Psoas muscle (tissue), 8 donors: ENCODE data around the gene CHCHD4. TPM values are rescaled to one million over a fixed set of nuclear protein-coding genes. Genes with fewer than 3 reads are reported as not detected.
"Not testable (repeated sequence)": the region's sequence is repeated elsewhere in the genome, so short reads cannot be mapped to it uniquely, and the experiment has no call there.

Experiments used
- ATAC-seq, 4 donors: fragments of 200-7000 bp; cut with Tn5 transposase; one replicate each; pipeline ENCODE4 v1.9.1; 2020; ENCODE audit warnings: moderate library complexity in 3 of 4, mild to moderate bottlenecking in 2 of 4
- DNase-seq, 2 donors: peaks; one replicate each; pipeline ENCODE4 v3.0.0-alpha.2; 2020
- H3K27ac ChIP-seq: fragments of 200-600 bp; one replicate; pipeline ENCODE4 v1.8.0; 2022
- H3K27me3 ChIP-seq, 3 donors: fragments of 200-600 bp in 1 of 3; one replicate each; pipeline versions ENCODE4 v1.6.1 to v1.8.0; 2013 to 2022; ENCODE audit warnings: low read length in 2 of 3, mild to moderate bottlenecking in 2 of 3, moderate library complexity in 1 of 3; ENCODE audit not compliant: insufficient read depth in 3 of 3
- H3K36me3 ChIP-seq, 2 donors: fragments of 200-600 bp in 1 of 2; one replicate each; pipeline versions ENCODE4 v1.6.1 to v1.8.0; 2013 to 2022; ENCODE audit warnings: low read depth in 1 of 2, mild to moderate bottlenecking in 1 of 2, moderate library complexity in 1 of 2; ENCODE audit not compliant: insufficient read depth in 1 of 2
- H3K4me1 ChIP-seq: fragments of 200-600 bp; one replicate; pipeline ENCODE4 v1.8.0; 2022
- H3K4me3 ChIP-seq: fragments of 200-600 bp; one replicate; pipeline ENCODE4 v1.8.0; 2022; ENCODE audit warnings: mild to moderate bottlenecking
- H3K9me3 ChIP-seq: fragments of 200-600 bp; one replicate; pipeline ENCODE4 v1.8.0; 2022
- WGBS, 3 donors: extraction: QIAGEN DNeasy Blood & Tissue Kit; methylation state at CpG; one replicate each; pipeline versions ENCODE4 v1.1.6 to v1.1.7; 2013; 5-methylcytosine and 5-hydroxymethylcytosine counted together
- intact Hi-C, 2 donors: fragments of 100-400 bp; cut with DNase I; formaldehyde crosslinking; loops; one replicate each; pipeline versions ENCODE4 v1.11.0 to v1.14.2; 2022
- polyA plus RNA-seq, 3 donors: library from polyadenylated mRNA; stranded (reverse); fragments of 200-250 nt; gene quantifications; one replicate each; pipeline ENCODE4 v1.2.3, GENCODE V29; 2013
- total RNA-seq, 4 donors: library from RNA; stranded (reverse); fragmentation: NEBNext Ultra II Directional in 2 of 4; extraction: Animal tissue kit (Norgen Biotek cat#: 25700) in 2 of 4; gene quantifications; one replicate each; pipeline versions ENCODE4 v1.2.1 to v1.2.4, GENCODE V29; 2021 to 2023
- TF ChIP-seq, protein P1 (sequence below): fragments of 200-600 bp; IDR thresholded peaks from one replicate; pipeline ENCODE4 v1.8.0; 2022; ENCODE audit warnings: antibody characterized with exemption
- donor health status: healthy with polysubstance abuse.
- donor health status: DM: no; HTN: no; CAD: no; lungs with moderate emphysema.
- donor health status: Bipolar disorder and iron deficiency.
- donor health status: healthy.
- donor health status: DM: yes; HTN: yes; CAD: no.
- donor health status: DM: no; HTN: no; CAD: no.
- donor health status: DM: no; HTN: no; CAD: no.
- donor health status: DM: yes; HTN: yes; CAD: no.

CHCHD4 gene
- total and polyA plus RNA-seq, 7 donors, result 18.5 to 55.4 (median 26.8) TPM

- TF ChIP-seq, protein P1, sequence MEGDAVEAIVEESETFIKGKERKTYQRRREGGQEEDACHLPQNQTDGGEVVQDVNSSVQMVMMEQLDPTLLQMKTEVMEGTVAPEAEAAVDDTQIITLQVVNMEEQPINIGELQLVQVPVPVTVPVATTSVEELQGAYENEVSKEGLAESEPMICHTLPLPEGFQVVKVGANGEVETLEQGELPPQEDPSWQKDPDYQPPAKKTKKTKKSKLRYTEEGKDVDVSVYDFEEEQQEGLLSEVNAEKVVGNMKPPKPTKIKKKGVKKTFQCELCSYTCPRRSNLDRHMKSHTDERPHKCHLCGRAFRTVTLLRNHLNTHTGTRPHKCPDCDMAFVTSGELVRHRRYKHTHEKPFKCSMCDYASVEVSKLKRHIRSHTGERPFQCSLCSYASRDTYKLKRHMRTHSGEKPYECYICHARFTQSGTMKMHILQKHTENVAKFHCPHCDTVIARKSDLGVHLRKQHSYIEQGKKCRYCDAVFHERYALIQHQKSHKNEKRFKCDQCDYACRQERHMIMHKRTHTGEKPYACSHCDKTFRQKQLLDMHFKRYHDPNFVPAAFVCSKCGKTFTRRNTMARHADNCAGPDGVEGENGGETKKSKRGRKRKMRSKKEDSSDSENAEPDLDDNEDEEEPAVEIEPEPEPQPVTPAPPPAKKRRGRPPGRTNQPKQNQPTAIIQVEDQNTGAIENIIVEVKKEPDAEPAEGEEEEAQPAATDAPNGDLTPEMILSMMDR, result no peak
- DNase-seq (no peak), ATAC-seq (no peak)
- Histone ChIP-seq H3K4me1 (peaks cover 28% of the 10 kb centered on the region), H3K36me3 (peaks cover 8 to 44% of the 10 kb centered on the region in 2 donors), H3K9me3 (no peaks in the 10 kb centered on the region), H3K4me3 (no peak overlapping the region), H3K27me3 (no peaks in the 10 kb centered on the region), H3K27ac (no peak overlapping the region)
- WGBS, 3 donors, result 52 to 60% (median 59%) methylated on average over 3 of the region's 3 CpGs
- intact Hi-C loops, result loop anchor here in 1 of 2 donors (5.0 kb wide), 1 partner anchor 225 kb away; no protein-coding TSS in a partner anchor
Measured at GRCh38 chr3:14122301-14122700, 2.4 kb downstream of the CHCHD4 start.

GRCh38 chr3:14121859-14122258, 2.8 kb downstream of the CHCHD4 start:
- H3K4me1 ChIP-seq, result peaks cover 24% of the 10 kb centered on the region
- TF ChIP-seq, protein P1, result no peak
- no peak overlapping the region for H3K4me3 ChIP-seq
- no peaks in the 10 kb centered on the region for H3K27me3 ChIP-seq
- H3K27ac ChIP-seq, result no peak overlapping the region
- no peaks in the 10 kb centered on the region for H3K9me3 ChIP-seq
- intact Hi-C loops, result loop anchor here in 1 of 2 donors (5.0 kb wide), 1 partner anchor 225 kb away; no protein-coding TSS in a partner anchor
- ATAC-seq (no peak), DNase-seq (no peak)
- H3K36me3 ChIP-seq, result peaks cover 8 to 40% of the 10 kb centered on the region in 2 donors
- WGBS, 3 donors, result 91 to 94% (median 92%) methylated on average over 5 of the region's 5 CpGs

DNA sequence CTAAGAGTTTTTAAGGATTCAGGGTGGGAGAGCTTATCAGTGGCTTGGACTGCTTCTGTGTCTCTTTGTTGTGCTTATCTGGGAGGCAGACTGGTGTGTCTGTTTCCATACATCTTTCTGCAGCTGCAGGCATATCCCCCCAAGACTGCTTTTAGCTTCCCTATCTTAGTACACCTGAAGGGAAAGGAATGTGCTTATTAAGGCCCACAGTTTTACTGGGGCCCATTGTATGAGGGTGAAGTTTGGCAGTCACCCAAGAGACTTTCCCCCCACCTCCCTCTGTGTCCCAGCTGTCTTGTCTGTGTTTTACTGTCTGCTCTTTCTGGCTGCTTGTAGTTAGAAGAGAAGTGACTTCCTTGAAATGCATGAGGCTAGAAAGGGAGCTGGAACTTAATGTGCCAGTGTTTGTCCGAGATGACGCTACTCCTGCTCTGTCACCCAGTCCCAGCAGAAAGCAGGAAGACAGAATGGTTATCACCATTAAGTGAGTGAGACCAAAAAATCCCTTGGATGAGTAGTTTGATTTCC, 3.7 kb downstream of the CHCHD4 start:
- intact Hi-C loops, result loop anchor here in 1 of 2 donors (5.0 kb wide), 1 partner anchor 224 kb away; no protein-coding TSS in a partner anchor
- not testable (repeated sequence) for H3K27me3 ChIP-seq, H3K4me3 ChIP-seq, ATAC-seq, DNase-seq, H3K27ac ChIP-seq, H3K9me3 ChIP-seq
- Histone ChIP-seq H3K36me3 (peaks cover 10 to 47% of the 10 kb centered on the region in 2 donors), H3K4me1 (peaks cover 15% of the 10 kb centered on the region)
- 89 to 95% (median 93%) methylated on average over 2 of the region's 2 CpGs for WGBS, 3 donors

GRCh38 chr3:14120111-14120920, 4.4 kb downstream of the CHCHD4 start:
- WGBS, 3 donors, result 91 to 94% (median 91%) methylated on average over 11 of the region's 11 CpGs
- peaks cover 14 to 54% of the 10 kb centered on the region in 2 donors for H3K36me3 ChIP-seq
- intact Hi-C loops, result loop anchor here in 1 of 2 donors (5.0 kb wide), 1 partner anchor 223 kb away; no protein-coding TSS in a partner anchor

More at GRCh38 chr3:14120111-14120920, 4.4 kb downstream of the CHCHD4 start:
- H3K9me3 ChIP-seq, result no peaks in the 10 kb centered on the region
- H3K27me3 ChIP-seq, result no peaks in the 10 kb centered on the region
- ATAC-seq, result no peak
- H3K4me3 ChIP-seq, result no peak overlapping the region
- no peak for DNase-seq
- peaks cover 13% of the 10 kb centered on the region for H3K4me1 ChIP-seq
- no peak overlapping the region for H3K27ac ChIP-seq
- TF ChIP-seq, protein P1, result no peak
